OCI-LY7 (cell line): ENCODE data around the gene SLC26A8.

Experiments
- CTCF ChIP-seq: fragments of 200-600 bp; sonication (generic); conservative IDR thresholded peaks from 2 replicates; pipeline ENCODE4 v1.5.1; 2014; ENCODE audit warnings: mild to moderate bottlenecking, antibody characterized with exemption, low read length, moderate library complexity, mixed read lengths
- EZH2phosphoT487 ChIP-seq: fragments of 200-600 bp; sonication (generic); IDR thresholded peaks from 2 replicates; pipeline ENCODE4 v1.6.1; 2018; ENCODE audit warnings: low read depth, borderline replicate concordance, mild to moderate bottlenecking, mixed run types, antibody characterized with exemption, low read length, moderate library complexity, mixed read lengths

- TF ChIP-seq CTCF (no peak), EZH2phosphoT487 (no peak)
Measured at GRCh38 chr6:35914536-35914935, 109.9 kb downstream of the SLC26A8 start.
